T-helper 1 cell (primary cell): Measurements from ENCODE around the gene VCY1B.
"Not testable (repeated sequence)": the region's sequence is repeated elsewhere in the genome, so short reads cannot be mapped to it uniquely, and the experiment has no call there.

Experiments used
- DNase-seq, 5 donors: peaks; one replicate each; pipeline ENCODE4 v3.0.0-alpha.2; 2012 to 2020
- total RNA-seq, 4 donors: gene quantifications; one replicate each; lab custom pipeline; 2026; lab: John Stamatoyannopoulos, UW

The VCY1B gene
- 0 reads per million in 4 donors for total RNA-seq

DNA sequence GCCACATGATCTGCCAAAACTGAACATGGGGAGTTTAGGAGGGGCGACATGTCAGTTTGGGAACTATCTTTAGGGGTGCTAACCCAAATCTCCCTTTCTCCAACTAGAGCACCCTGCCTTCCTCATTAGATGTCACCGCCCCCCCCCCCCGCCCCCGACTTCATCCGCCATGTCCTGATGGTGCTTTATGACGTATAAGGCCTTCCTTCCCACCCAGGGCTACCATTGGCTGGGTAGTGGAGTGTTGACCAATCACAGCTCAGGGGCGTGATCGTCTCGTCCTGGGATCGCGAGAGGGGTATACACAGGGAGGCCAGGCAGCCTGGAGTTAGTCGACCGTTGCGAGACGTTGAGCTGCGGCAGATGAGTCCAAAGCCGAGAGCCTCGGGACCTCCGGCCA, at the start of gene VCY1B:
Gene VCY1B, plus strand, starts transcription at position 301 of the 400 bp plus-strand sequence. Its CDS starts 63 bp downstream, at position 364.
- DNase-seq: not testable (repeated sequence)

DNA sequence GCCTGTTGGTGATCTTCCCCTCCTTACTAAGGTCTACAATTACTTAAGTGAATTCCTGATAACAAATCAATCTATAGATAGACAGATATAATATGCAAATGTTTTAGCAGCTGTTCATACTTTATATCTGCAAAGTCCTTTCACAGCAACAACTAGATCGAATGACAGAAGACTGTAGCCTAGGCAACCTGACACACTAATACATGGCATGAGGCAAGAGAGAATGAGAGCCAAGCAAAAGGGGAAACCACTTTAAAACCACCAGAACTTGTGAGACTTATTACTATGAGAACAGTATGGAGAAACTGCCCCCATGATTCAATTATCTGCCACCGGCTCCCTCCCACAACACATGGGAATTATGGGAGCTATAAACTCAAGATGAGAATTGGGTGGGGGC, 44.1 kb upstream of the VCY1B start:
- DNase-seq: not testable (repeated sequence)

DNA sequence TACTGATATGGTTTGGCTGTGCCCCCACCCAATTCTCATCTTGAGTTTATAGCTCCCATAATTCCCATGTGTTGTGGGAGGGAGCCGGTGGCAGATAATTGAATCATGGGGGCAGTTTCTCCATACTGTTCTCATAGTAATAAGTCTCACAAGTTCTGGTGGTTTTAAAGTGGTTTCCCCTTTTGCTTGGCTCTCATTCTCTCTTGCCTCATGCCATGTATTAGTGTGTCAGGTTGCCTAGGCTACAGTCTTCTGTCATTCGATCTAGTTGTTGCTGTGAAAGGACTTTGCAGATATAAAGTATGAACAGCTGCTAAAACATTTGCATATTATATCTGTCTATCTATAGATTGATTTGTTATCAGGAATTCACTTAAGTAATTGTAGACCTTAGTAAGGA, 25.6 kb upstream of the VCY1B start:
- DNase-seq: not testable (repeated sequence)

DNA sequence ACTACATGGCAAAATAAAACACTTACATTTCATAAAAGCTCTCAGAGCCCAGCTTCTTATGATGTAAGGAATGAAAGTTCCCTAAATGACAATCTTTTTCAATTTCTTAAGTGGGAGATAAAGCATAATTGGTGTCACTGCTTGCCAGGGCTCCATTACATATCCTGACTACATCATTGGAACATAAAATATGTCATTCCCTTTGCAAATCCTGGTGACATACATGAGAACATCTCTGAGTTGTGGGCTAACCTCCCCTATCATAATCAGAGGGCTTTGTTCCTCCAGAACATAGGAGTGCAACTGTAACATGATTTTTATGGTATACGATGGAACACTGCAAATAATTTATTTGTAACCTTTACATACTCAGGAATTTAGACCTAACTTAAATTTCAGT, 29.9 kb downstream of the VCY1B start:
- DNase-seq: no peak
